ENCODE results near the gene MEPCE.

The MEPCE gene

GRCh38 chr7:100415448-100415847 is 14.2 kb upstream of the MEPCE start:
- no peak for TF ChIP-seq CTCF (IDR thresholded peaks at IDR 0.05)
- no peak overlapping the region for H3K27ac ChIP-seq

GRCh38 chr7:100418930-100419659 is 10.5 kb upstream of the MEPCE start:
- Histone ChIP-seq H3K9ac (no peak overlapping the region), H3K27ac (no peak overlapping the region)
- TF ChIP-seq CTCF (IDR thresholded peaks at IDR 0.05) = no peak

More at GRCh38 chr7:100415448-100415847, 14.2 kb upstream of the MEPCE start:
- Histone ChIP-seq H3K79me2 (no peaks in the 10 kb centered on the region), H3K4me1 (no peaks in the 10 kb centered on the region), H2AFZ (no peak overlapping the region), H3K36me3 (ENCODE audit: control insufficient read depth, insufficient read depth, low read length) (no peaks in the 10 kb centered on the region), H3K9me3 (ENCODE audit: control insufficient read depth, low read length) (no peaks in the 10 kb centered on the region), H3K4me3 (ENCODE audit: low read depth, low read length) (no peak overlapping the region), H3K9ac (no peak overlapping the region), H3K4me2 (ENCODE audit: low read length) (no peak overlapping the region), H3K27me3 (ENCODE audit: control insufficient read depth, insufficient read depth, low read length) (no peaks in the 10 kb centered on the region)

DNA sequence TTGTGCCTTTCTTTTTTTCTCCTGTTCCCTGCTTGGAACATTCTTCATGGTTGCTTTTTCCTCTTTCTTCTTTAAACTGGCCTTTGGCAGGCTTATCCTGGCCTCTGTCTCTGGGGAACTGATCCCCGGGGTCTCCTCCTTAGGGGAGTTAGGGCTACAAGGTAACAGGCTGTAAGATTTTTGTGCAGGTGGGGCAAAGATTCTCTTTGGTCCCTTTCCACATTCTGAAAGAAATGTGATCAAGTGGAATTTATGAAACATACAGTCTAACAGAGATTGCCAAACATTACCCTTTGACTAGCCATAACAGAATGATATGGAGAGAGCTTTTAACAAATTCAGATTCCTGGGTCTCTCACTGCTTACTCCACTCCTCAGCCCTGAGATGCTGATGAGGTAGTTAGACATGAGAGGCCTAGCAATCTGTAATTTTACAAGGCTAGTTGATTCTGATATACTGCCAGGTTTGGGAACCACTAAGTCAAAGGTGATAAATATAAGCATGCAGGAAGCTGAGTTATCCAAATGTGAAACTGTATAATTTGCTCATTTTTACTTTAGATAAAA is 9.9 kb upstream of the MEPCE start:
- H3K9ac ChIP-seq = no peak overlapping the region
- no peak for TF ChIP-seq CTCF (IDR thresholded peaks at IDR 0.05)
- no peaks in the 10 kb centered on the region for H3K36me3 ChIP-seq (ENCODE audit: control insufficient read depth, insufficient read depth, low read length)
- no peak overlapping the region for H3K4me3 ChIP-seq (ENCODE audit: low read depth, low read length)
- no peaks in the 10 kb centered on the region for H3K79me2 ChIP-seq
- no peaks in the 10 kb centered on the region for H3K4me1 ChIP-seq
- no peak overlapping the region for H3K4me2 ChIP-seq (ENCODE audit: low read length)
- H3K27ac ChIP-seq = no peak overlapping the region
- no peaks in the 10 kb centered on the region for H3K9me3 ChIP-seq (ENCODE audit: control insufficient read depth, low read length)
- H3K27me3 ChIP-seq (ENCODE audit: control insufficient read depth, insufficient read depth, low read length) = no peaks in the 10 kb centered on the region
- H2AFZ ChIP-seq = no peak overlapping the region

More at GRCh38 chr7:100418930-100419659, 10.5 kb upstream of the MEPCE start:
- H3K27me3 ChIP-seq (ENCODE audit: control insufficient read depth, insufficient read depth, low read length) = no peaks in the 10 kb centered on the region
- H3K79me2 ChIP-seq = no peaks in the 10 kb centered on the region
- no peaks in the 10 kb centered on the region for H3K4me1 ChIP-seq
- H3K4me2 ChIP-seq (ENCODE audit: low read length) = no peak overlapping the region
- no peak overlapping the region for H2AFZ ChIP-seq
- no peak overlapping the region for H3K4me3 ChIP-seq (ENCODE audit: low read depth, low read length)
- H3K36me3 ChIP-seq (ENCODE audit: control insufficient read depth, insufficient read depth, low read length) = no peaks in the 10 kb centered on the region
- no peaks in the 10 kb centered on the region for H3K9me3 ChIP-seq (ENCODE audit: control insufficient read depth, low read length)

- H3K36me3 ChIP-seq (ENCODE audit: control insufficient read depth, insufficient read depth, low read length) = no peaks in the 10 kb centered on the region
- no peaks in the 10 kb centered on the region for H3K27me3 ChIP-seq (ENCODE audit: control insufficient read depth, insufficient read depth, low read length)
- H3K4me2 ChIP-seq (ENCODE audit: low read length) = no peak overlapping the region
- no peaks in the 10 kb centered on the region for H3K79me2 ChIP-seq
- H3K27ac ChIP-seq = no peak overlapping the region
- no peak overlapping the region for H2AFZ ChIP-seq
- H3K9me3 ChIP-seq (ENCODE audit: control insufficient read depth, low read length) = no peaks in the 10 kb centered on the region
- peaks cover 3% of the 10 kb centered on the region for H3K4me1 ChIP-seq
- TF ChIP-seq CTCF (IDR thresholded peaks at IDR 0.05) = no peak
- H3K9ac ChIP-seq = no peak overlapping the region
- no peak overlapping the region for H3K4me3 ChIP-seq (ENCODE audit: low read depth, low read length)
These were observed 6.3 kb upstream of the MEPCE start for GRCh38 chr7:100423315-100423714.

GRCh38 chr7:100425347-100425746 is 4.3 kb upstream of the MEPCE start:
- Histone ChIP-seq H3K4me2 (ENCODE audit: low read length) (no peak overlapping the region), H3K9me3 (ENCODE audit: control insufficient read depth, low read length) (no peaks in the 10 kb centered on the region), H3K79me2 (no peaks in the 10 kb centered on the region), H3K4me1 (peaks cover 3% of the 10 kb centered on the region), H3K36me3 (ENCODE audit: control insufficient read depth, insufficient read depth, low read length) (no peaks in the 10 kb centered on the region), H2AFZ (no peak overlapping the region), H3K27ac (no peak overlapping the region), H3K9ac (no peak overlapping the region), H3K27me3 (ENCODE audit: control insufficient read depth, insufficient read depth, low read length) (no peaks in the 10 kb centered on the region), H3K4me3 (ENCODE audit: low read depth, low read length) (no peak overlapping the region)
- no peak for TF ChIP-seq CTCF (IDR thresholded peaks at IDR 0.05)

Measured in parathyroid adenoma (tissue), 2 donors.